Coronary artery (tissue), 2 donors: ENCODE measurements around the gene PACSIN1.

ENCODE experiments used
- DNase-seq: peaks from one replicate; pipeline ENCODE4 v3.0.0-alpha.2; 2017; ENCODE audit warnings: low spot score
- H3K27ac ChIP-seq, 2 donors: fragments of 200-600 bp; sonication (generic); one replicate each; pipeline ENCODE4 v1.5.1; 2016 to 2019
- H3K4me3 ChIP-seq: fragments of 200-600 bp; sonication (generic); 2 replicates; pipeline ENCODE4 v1.5.1; 2016; ENCODE audit warnings: mild to moderate bottlenecking, moderate library complexity
- TF ChIP-seq, protein P1 (sequence below): fragments of 200-600 bp; sonication (generic); IDR thresholded peaks from one replicate; pipeline ENCODE4 v1.5.1; 2019; ENCODE audit warnings: antibody characterized with exemption

The PACSIN1 gene

DNA sequence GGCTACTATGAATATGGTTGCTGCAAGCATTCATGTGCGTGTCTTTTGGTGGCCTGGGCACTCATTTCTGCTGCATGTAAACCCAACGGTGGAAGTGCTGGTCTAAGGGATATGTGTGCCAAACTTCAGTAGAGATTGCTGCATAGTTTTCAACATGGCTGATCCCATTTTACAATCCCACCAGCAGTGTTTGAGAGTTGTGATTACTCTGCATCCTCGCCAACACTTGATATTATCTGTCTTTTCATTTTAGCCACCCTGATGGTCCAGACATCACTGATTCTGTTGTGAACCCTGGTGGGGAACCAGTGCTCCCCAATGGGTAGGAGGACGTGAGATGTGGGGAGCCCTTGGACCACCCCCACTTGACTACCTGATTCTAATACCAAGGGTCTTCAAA is 27.5 kb downstream of the PACSIN1 start:
- H3K4me3 ChIP-seq, result no peak overlapping the region
- H3K27ac ChIP-seq, result no peak overlapping the region
- DNase-seq, result no peak
- TF ChIP-seq, protein P1, sequence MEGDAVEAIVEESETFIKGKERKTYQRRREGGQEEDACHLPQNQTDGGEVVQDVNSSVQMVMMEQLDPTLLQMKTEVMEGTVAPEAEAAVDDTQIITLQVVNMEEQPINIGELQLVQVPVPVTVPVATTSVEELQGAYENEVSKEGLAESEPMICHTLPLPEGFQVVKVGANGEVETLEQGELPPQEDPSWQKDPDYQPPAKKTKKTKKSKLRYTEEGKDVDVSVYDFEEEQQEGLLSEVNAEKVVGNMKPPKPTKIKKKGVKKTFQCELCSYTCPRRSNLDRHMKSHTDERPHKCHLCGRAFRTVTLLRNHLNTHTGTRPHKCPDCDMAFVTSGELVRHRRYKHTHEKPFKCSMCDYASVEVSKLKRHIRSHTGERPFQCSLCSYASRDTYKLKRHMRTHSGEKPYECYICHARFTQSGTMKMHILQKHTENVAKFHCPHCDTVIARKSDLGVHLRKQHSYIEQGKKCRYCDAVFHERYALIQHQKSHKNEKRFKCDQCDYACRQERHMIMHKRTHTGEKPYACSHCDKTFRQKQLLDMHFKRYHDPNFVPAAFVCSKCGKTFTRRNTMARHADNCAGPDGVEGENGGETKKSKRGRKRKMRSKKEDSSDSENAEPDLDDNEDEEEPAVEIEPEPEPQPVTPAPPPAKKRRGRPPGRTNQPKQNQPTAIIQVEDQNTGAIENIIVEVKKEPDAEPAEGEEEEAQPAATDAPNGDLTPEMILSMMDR, result no peak

DNA sequence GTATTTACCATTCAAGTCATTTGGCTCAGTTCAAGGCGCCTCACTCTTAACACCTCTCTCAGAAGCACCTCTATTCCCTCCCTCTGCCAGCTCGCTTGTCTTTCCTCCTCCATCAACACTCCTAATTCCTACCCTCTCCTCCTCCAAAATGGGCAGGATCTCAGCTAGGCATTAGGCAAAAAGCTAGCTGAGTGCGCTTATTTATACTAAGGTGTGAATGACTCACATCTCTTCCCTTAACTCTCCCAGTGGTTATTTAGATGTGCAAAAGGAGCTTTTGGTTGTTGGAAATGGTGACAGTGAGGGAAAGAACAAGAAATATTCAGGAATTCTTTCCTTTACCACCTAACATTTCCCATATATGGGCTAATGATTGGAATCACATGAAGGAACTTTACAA is 29.1 kb downstream of the PACSIN1 start:
- DNase-seq, result no peak
- H3K27ac ChIP-seq, result no peak overlapping the region
- TF ChIP-seq, protein P1, result no peak
- no peak overlapping the region for H3K4me3 ChIP-seq

DNA sequence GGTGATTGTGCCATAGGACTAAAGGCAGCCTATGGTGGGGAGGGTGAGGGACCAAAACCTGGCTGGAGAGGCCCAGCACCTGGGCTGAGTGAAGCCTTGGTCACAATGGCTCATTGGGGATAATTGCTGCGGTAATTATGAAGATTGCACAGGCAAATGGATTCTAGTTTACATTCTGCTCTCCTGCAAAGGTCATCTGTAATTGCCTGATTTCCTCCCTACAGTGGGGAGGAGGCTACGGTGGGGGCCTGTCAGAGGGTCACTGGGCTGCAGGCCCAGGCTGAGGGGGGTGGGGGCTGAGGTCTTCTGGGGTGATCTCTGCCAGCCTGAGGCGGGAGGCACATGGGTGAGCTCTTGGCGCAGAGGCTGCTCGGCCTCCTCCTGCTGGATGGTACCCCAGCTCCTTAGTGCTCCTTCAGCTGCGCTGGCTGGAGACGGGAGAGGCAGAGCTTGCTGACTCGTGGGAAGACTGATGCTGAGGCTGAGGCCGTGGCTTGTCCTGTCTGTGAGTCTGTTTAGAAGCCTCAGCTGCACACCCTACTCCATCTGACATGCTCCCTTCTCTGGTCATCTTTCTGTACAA is 30.3 kb downstream of the PACSIN1 start:
- Histone ChIP-seq H3K27ac (no peak overlapping the region), H3K4me3 (no peak overlapping the region)
- no peak for DNase-seq
- TF ChIP-seq, protein P1, result no peak

DNA sequence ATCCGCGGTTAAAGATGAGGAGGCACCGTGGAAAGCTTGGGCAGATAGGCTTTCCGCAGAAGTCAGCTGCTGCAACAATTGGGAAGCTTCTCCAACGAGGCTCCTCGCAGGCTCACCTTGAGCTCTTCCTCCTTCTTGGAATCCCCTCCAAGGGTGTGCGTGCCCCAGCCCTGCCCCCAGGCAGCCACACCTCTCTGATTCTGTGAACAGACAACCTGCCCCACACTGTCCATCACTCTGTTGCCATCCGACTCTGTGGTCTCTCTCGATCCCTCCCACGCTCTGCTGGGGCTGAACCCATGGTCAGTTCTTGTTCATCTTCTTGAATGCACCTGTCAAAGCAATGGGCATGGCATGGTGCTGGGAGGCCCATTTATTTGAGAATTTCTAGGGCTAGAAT is 31.5 kb downstream of the PACSIN1 start:
- TF ChIP-seq, protein P1, result no peak
- H3K4me3 ChIP-seq, result no peak overlapping the region
- no peak for DNase-seq
- no peak overlapping the region for H3K27ac ChIP-seq

DNA sequence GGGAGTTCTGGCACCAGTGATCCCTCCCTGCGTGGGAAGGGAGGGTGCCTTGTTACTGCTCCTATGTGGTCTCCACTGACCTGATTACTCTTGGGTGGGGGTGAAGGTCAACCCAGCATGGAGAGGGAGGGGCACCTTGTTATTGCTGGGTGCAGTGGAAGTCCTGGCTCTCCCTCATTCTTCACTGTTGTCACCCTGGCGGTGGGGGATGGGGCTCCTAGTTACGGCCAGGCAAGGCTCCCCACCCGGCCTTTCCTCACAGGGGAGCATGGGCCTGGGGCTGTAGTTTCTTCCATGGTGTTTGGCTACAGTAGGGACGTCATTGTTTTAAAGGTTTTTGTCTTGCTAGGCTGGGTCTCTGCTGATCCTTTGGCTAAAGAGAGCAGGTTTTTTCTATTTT is 40.8 kb downstream of the PACSIN1 start:
- DNase-seq, result no peak
- TF ChIP-seq, protein P1, result no peak

DNA sequence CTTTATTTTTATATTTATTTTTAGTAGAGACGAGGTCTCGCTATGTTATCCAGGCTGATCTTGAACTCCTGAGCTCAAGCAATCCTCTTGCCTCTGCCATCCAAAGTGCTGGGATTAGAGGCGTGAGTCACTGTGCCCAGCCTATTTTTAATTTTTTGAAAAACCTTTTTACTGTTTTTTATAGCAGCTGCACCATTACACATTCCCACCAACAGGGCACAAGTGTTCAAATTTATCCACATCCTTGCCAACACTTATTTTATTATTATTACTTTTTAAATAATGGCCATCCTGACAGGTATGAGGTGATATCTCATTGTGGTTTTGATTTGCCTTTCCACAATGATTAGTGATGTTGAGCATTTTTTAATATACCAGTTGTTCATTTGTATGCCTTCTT is 42.5 kb downstream of the PACSIN1 start:
- H3K27ac ChIP-seq, result no peak overlapping the region
- H3K4me3 ChIP-seq, result no peak overlapping the region
- no peak for DNase-seq
- TF ChIP-seq, protein P1, result no peak

More for the DNA sequence above, 40.8 kb downstream of the PACSIN1 start:
- no peak overlapping the region for H3K4me3 ChIP-seq
- no peak overlapping the region for H3K27ac ChIP-seq

DNA sequence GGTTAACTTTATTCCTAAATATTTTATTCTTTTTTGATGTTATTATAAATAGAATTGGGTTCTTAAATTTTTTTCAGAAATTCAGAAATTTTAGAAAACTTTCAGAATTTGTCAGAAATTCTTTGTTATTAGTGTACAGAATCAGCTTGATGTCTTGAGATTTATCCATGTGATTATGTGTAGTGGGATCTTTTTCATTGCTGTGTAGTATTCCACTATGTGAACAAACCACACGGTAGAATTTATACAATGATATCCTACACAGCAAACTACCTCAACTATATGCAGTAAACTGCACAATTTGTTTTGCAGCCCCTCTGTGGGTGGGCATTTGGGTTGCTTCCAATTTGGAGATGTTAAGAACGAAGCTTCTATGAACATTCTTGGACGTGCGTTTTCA is 43.9 kb downstream of the PACSIN1 start:
- no peak for DNase-seq
- TF ChIP-seq, protein P1, result no peak
- no peak overlapping the region for H3K27ac ChIP-seq
- H3K4me3 ChIP-seq, result no peak overlapping the region
